Activated CD4-positive, alpha-beta T cell treated with anti-CD3 and anti-CD28 coated beads for 24 hours (primary cell): ENCODE measurements around the gene FOXI1.
A peak's percentile ranks its signal among the peaks of the same experiment; 100 is the strongest.
"Not testable (repeated sequence)": the region's sequence is repeated elsewhere in the genome, so short reads cannot be mapped to it uniquely, and the experiment has no call there.

Source experiments
- DNase-seq, 2 donors: peaks; one replicate each; pipeline ENCODE4 v3.0.0-alpha.2; 2020; ENCODE audit warnings: low read depth in 2 of 2

The FOXI1 gene

DNA sequence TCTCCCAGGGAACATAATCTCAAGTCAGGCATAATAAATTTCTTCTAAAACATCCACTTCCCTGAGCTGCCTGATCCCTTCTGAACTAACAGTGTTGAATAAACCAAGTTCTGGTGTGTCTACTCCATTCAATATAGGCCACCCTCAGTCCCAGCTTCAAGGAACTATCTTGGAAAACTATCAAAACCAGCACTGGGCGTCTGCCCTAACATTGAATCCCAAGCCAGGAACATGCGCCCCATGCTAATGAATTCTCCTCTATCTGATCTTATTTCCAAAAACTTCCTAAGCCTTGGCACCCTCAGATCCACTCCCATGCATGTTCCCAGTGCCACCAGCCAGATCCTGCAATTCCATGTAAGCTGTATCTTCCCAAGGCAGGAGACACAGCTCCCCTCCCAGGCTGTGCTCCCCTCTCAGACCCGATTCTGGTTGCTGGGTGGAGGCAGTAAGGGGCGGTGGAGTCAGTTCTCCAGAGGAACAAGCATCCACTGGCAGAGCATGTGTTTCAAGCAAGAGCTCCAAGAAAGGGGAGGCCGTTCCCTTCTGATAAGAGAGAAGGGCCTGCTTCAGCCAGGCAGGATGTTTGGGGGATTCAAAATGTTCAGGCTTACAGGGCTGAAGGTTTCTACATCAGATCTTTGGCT is 13.1 kb upstream of the FOXI1 start:
- DNase-seq = no peak

DNA sequence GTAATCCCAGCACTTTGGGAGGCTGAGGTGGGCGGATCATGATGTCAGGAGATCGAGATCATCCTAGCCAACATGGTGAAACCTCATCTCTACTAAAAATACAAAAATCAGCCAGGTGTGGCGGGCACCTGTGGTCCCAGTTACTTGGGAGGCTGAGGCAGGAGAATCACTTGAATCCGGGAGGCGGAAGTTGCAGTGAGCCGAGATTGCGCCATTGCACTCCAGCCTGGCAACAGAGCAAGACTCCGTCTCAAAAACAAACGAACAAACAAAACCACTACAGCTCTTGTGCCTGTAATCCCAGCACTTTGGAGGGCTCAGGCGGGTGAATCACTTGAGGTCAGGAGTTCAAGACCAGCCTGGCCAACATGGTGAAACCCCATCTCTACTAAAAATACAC is 11.4 kb upstream of the FOXI1 start:
- DNase-seq = not testable (repeated sequence)

DNA sequence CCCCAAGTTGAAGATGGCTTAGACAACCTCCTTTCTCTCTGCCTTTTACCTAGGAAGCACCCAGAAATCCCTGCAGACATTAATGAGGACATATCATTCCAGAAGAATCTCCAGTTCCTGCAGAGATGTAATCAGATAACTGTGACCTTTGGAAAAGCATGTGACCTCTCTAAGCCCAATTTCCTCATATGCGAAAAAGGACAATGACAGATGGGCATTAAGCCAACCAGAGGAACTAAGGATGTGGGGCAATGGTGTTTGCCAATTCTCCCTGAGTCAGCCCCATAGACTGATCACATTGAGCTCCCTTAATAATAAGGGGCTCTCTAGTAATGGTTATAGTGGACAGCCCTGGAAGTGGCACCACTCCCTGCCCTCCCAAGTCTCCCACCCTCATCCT is 10.1 kb upstream of the FOXI1 start:
- no peak for DNase-seq

DNA sequence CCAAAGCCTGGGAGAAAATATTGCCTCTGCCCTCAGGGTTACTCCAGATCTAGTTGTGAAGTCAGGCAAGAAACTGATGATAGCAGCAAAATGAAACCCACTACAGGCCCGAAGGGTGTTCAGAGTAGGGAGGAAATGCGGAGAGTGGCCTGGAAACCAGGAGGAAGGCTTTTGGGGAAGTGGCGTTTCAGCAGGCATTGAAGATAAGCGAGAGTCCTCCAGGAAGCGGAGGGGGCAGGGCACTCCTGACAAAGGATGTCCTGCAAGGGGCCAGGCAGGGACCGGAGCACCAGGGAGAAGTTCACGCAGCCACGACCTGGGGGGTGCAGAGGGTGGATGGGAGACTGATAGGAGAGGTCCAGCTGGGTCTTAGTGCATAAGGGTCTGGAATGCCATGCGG is 7.8 kb upstream of the FOXI1 start:
- no peak for DNase-seq

DNA sequence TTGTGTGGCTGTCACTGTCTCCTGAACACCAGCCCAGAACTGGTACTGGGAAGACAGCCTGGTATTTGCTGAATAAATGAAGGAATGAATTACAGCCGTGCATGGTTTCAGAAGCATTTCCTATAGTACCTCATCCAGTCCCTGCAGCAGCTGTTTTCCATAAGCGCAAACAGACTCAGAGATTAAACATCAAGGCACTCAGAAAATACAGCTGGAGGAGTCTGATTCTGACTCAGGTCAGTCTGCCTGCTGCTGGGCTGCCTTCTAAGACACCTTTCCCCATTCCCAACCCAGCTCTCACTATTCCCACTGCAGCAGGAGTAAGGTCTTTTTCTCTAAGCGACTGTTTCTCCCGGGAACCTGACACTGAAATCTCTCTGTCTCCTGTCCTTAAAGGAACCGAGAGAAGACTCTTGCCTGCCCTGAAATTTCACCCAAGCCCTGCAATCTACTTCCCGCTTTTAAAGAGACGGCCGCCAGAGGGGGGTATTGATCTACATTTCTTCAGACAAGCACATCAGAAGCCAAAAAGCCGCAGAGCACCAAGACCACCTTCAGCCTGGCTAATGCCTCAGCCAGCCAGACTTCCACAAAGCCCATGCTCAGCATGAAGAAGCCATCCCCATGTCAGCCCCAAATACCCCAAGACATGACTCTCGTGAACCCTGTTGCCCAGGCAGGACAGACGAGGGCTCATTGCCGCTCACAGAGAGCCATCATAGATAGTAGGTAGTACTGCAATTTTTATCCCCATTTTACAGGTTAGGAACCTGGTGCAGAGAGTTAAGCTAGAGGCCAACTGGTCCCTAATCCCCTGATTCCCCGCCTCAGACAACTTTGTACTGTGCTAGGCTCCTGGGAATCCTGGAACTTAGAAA is 5.4 kb upstream of the FOXI1 start:
- peak; percentile 52 to 64 for DNase-seq

DNA sequence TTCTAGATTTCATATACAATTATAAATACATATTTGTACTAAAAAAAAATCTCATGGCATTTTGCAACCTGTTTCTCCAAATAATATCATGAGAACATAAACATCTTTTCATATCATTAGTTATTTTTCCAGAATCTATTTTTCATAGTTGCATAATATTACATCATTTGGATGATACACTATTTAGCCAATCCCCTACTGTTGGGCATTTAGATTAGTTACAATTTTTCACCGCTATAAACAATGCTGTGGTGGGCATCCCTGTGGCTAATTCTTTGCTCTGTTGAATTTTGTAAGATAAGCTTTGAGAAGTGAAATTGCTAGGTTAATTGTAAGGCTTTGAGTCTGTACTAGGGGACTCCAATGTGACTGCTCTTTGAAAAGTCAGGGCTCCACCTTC is 2.2 kb upstream of the FOXI1 start:
- DNase-seq = no peak

DNA sequence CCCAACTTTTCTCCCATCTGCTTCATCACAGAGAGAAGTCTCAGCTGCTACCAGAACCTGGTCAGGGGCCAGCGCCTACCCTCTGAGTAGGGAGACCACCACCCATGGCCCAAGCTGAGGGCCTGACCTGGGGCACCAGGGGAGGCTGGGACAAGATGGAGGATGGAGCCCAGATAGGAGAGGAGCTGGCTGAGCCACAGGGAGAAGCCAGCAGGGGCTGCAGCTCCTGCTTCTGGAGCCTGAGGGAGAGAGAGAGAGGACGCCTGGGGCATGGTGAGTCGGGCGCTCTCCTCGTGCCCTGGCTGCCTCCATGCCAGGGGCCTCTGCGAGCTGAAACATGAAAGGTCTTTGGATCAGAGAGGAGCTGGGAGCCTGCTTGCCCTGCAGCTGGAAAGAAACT is 1.4 kb upstream of the FOXI1 start:
- no peak for DNase-seq

DNA sequence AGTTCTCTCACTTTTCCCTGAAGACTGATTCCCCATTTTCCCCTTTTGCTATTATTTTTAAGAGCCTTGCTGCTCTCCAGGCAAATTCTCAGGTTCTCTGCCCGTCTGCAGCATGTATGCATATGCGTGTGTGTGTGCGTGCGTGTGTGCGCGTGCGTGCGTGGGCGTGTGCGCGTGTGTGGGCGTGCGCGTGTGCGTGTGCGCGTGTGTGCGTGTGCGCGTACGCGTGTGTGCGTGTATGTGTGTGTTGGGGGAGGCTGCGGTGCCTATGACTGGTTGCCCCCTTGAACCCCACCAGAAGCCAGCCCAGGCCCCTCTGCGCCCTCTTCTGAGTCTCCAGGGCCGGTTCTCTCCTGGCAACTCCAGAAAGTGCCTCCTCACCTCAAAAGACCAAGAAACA is 987 bp upstream of the FOXI1 start:
- no peak for DNase-seq

DNA sequence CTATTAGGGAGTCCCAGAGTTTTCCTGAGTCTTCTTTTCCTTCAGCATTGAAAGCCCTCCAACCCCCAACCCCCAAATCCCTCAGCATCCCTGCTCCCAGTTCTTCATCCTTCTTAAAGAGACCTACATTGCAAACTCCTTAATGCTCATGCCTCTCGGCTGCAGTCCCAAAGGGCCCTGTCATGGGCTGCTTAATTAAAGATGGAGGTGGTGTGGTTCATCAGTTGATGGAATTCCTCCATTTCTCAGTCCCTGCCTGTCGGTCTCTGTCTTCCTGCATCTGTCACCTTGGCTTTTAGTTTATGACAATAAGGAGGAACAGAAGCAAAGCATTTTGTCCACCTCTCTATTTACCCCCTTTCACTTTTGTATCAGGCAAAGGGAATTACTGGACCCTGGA is 2.0 kb downstream of the FOXI1 start:
- DNase-seq = no peak

DNA sequence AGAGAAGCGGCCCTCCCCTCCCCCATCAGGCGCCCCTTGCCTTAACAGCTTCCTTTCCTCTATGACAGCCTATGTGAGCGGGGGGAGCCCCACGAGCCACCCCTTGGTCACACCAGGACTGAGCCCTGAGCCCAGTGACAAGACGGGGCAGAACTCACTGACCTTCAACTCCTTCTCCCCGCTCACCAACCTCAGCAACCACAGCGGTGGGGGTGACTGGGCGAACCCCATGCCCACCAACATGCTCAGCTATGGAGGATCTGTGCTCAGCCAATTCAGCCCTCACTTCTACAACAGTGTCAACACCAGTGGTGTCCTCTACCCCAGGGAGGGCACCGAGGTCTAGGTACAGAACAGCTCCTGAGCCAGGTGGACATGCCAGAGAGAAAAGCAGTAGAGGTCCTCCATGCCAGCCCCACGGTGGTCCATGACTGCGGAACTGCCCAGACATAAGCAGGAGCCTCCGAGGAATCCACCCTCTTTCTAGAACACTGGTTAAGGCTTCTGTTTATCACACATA is 2.6 kb downstream of the FOXI1 start:
- no peak for DNase-seq

DNA sequence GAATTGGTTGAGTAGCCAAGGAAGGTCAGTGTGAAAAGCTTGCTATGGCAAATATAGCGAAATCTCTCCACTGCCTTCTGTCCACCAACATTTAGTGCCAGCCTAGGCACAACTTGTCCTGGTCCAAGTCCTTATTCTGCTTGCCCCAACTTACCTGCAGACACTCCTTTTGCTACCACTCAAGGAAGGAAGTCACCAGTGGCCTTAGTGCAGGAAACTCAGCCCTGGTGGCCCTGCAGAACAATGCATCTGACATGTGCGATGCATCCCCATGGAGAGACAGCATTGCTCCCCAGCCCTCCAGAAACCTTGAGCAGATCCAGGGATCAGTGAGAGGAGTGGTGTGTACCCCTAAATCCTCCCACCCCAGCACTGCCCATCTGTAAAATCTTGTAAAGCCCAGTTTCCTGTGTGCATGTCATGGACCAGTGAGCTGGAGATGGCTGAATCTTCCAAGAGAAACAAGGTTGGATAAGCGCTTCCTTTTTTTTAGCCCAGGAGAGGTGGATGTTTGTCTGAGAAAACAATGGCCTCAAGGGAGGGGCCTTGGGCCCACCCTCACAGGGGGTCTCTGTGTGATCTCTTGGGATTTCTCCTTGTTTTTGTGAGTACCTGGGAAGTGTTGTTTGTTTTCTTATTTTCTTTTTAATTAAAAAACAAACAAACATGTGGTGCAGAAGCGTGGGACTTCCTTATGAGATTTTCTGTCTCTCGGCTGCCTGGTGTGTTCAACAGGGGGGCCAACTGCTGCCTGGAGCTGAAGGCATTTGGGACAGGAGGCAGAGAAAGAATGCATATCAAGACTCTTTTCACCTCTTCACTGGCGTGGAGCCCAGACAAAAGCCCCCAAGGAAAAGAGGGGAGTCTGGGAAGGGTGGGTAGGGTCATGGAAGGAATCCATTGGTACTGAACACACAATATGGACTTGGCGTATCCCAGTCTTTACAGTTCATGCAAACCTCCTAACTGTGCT is 3.6 kb downstream of the FOXI1 start:
- no peak for DNase-seq

DNA sequence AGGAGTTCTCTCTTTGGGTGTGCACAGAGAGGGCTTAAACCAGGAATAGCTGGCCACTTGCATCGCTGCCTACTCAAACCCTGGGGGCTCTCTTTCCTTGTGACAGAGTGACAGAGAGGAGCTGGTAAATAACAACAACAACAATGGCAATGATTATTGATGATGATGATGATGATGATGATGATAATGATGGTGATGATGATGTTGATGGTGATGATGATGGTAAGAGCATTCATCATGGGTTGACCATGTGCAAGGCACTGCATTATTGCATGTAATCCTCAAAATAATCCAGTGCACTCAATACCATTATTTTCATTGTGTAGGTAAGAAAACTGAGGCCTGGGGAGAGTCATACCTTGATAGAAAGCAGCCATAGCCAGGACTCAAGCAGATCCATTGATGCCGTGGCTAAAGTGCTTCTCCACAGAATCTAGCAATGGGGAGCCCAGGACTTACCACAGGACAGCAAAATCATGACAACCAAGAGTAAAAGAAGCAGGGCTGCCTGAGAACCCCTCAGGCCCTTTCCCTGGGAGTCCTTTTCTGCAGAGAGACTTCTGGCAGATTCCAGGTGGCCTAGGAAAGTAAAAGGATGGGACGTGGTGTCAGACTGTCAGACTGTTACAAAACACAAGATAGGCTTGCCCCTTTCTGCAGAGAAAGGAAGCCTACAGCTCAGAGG is 4.8 kb downstream of the FOXI1 start:
- DNase-seq = no peak

DNA sequence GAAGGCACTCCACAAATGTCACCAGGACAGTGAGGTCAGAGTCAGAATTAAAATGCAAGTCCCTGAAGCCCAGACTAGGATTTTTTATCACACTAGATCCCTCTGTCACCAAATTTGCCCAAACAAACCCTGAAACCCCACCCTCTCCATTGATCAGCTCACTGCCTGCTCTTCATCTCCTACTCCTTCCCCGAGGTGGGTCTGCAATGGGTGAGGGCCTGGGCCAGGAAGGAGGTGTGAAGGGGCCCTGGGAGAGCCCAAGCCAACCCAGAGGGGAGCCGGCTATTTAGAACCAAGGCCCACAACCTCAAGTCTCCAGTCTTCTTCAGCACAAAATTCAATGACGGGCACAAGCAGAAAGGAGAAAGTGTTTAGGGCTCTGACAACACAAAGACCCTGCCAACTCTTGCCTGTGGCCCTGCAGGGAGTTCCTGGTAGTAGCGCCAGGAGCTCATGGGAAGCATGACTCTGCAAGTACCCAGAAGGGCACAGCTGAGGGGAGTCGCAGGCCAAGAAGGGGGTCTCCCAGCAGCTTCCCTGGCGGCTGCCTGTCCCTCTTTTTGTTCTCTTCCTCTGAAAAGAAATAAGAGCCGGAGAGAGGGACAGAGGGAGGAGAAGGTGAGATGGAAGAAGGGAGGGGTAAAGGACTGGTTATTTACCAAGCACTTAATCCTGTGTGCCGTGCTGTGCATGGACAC is 5.5 kb downstream of the FOXI1 start:
- DNase-seq = no peak

DNA sequence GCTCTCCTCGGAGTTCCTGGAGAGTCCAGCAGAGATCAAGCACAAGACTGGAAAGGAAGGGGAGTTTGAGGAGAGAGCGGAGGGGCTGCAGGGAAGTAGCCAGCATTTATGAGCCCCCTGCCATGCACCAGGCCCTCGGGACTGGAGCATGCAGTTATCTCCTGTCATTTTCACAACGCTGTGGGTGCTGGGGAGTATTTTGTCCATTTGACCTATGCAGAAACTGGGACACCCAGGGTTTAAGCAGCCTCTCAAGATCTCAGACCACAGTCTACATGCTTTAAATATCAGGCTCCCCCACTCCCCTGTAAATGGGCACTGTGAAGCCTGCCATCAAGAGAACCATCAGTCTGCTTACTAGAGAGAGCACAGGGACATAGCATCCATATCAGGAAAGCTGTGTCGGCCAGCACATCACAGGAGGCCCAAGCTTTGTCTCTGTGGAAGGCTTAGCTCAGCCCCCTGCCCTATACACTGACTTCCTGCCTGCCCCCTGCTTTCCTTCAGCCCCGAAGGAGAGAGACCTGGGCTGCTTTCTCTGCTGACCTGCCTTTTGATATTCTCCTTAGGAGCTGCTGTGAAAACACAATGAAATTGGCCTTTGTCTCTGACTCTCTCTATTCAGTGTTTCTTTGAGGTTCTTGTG is 7.3 kb downstream of the FOXI1 start:
- DNase-seq = no peak

DNA sequence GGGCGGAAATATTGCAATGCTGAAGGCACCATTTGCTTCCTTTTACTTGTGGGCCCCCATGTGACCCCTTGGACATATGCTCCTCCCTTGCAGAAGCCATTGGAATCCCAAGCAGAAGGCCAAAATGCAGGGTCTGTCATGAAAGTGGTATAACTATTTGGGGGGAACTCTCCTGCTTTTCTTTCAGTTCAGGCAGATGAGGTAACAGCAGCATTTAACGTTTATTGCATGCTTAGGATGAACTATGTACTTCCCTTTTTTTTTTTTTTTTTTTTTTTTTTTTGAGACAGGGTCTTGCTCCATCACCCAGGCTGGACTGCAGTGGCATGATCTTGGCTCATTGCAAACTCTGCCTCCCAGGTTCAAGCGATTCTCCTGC is 7.8 kb downstream of the FOXI1 start:
- no peak for DNase-seq

DNA sequence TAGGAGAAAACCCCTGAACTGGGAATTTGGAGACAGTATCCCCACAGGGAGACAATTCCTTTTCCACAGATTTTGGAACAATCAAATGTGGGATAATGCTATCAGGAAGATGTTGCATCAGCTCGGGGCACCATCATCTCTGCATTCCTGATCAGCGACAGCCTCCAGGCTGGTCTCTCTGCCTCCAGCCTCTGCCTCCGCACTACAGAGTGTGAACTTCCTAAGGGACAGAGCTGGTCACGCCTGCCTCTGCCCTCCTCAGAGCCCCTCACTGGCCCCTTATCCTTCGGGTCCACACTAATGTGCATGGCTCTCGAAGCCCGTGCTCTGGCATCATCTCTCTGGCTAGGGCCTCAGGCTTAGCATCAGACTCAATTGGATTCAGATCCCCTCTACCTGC is 8.6 kb downstream of the FOXI1 start:
- DNase-seq = no peak

DNA sequence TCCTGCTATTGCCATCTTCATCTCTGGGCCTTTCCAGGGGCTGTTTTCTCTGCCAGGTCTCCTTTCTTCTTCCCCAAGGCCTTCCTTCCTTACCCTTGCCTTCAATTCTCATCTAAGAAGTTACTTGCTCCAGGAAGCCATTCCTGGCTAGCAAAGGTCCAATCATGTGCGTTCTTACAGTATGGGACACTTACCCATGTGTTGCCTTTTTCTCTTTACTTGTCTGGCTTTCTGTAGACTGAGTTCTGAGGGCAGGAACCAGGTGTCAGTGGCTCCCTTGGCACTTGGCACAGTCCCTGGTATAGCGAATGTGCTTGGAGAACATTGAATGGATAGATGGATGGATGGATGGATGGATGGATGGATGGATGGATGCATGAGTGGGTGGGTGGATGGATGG is 10.2 kb downstream of the FOXI1 start:
- no peak for DNase-seq

DNA sequence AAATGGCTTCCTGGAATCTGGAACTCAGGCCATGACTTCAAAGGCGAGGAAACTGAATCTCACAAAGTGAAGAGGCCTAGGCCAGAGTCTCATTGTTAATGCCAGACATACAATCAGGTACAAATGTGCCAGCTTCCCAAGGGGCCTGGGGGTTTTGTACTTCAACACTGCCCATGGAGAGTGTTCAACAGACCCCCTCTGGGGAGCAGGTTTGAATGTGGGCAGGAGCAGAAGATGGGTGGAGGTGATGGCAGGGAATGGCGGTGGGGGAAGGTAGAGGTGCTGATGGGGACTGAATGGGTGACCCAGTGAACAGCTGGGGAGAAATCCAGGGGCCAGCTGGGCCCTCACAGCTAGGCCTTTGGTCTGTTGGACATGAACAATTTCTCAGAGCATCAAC is 12.0 kb downstream of the FOXI1 start:
- DNase-seq = no peak

DNA sequence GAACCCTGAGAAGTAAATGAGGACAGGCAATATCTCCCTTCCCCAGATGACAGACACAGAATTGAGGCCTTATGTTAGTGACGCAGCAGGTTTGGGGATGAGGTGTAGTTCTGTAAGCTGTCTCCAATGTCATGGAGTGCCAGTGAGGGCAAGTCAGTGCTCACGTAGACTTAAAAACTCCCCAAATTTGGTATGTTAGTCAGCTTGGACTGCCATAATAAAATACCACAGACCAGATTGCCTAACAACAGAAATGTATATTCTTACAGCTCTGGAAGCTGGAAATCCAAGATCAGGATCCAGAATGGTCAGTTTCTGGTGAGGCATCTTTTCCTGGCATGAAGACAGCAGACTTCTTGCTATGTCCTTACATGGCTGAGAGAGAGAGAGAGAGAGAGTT is 14.9 kb downstream of the FOXI1 start:
- DNase-seq = no peak

DNA sequence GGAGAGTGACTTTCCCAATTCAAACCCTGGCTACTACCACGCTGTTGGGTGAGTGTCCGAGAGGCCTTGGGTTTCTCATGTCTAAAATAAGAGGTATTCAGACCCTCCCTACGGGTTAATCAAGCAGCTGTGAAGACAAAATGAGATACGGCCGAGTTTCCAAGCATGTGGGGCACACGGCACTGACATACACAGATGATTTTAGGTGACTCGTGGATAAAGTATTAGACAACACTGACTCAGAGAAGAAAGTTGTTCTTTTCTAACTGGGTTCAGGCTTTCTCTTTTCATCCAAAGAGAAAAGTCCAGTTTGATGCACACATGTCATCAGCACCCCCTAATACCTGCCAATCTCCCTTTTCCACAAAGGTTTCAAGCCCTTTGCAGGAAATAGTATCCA is 15.6 kb downstream of the FOXI1 start:
- no peak for DNase-seq
